Astrocyte (in vitro differentiated cells and primary cell): ENCODE measurements around the gene GPC5. TPM values are rescaled to one million over a fixed set of nuclear protein-coding genes. Genes with fewer than 3 reads are reported as not detected.
A peak's percentile ranks its signal among the peaks of the same experiment; 100 is the strongest.

Experiments
- DNase-seq: peaks from one replicate; pipeline ENCODE4 v3.0.0-alpha.2; 2010; ENCODE audit warnings: low read depth
- FAIRE-seq: peaks from 2 replicates; lab custom pipeline; 2011; peaks lifted over from hg19 to GRCh38; lab: Jason Lieb, UNC
- H2AFZ ChIP-seq: 2 replicates; pipeline ENCODE4 v1.6.0; 2012; ENCODE audit warnings: low read depth, low read length, inconsistent platforms
- H3K27ac ChIP-seq: 2 replicates; pipeline ENCODE4 v1.5.1; 2011; ENCODE audit warnings: low read depth, low read length, inconsistent platforms
- H3K27me3 ChIP-seq: 2 replicates; pipeline ENCODE4 v1.6.0; 2011; ENCODE audit warnings: low read length, inconsistent platforms; ENCODE audit not compliant: insufficient read depth
- H3K36me3 ChIP-seq: 2 replicates; pipeline ENCODE4 v1.5.1; 2011; ENCODE audit warnings: low read length, inconsistent platforms; ENCODE audit not compliant: insufficient read depth
- H3K4me1 ChIP-seq: 2 replicates; pipeline ENCODE4 v1.5.1; 2011; ENCODE audit warnings: low read length, inconsistent platforms; ENCODE audit not compliant: insufficient read depth
- H3K4me2 ChIP-seq: 2 replicates; pipeline ENCODE4 v1.6.0; 2012; ENCODE audit warnings: low read length, inconsistent platforms
- H3K4me3 ChIP-seq: 2 replicates; pipeline ENCODE4 v1.5.1; 2011; ENCODE audit warnings: low read depth, mild to moderate bottlenecking, low read length, inconsistent platforms; ENCODE audit not compliant: insufficient read depth
- H3K79me2 ChIP-seq: 2 replicates; pipeline ENCODE4 v1.6.0; 2012; ENCODE audit warnings: mild to moderate bottlenecking, low read length, inconsistent platforms; ENCODE audit not compliant: insufficient read depth
- H3K9ac ChIP-seq: 2 replicates; pipeline ENCODE4 v1.6.0; 2012; ENCODE audit warnings: mild to moderate bottlenecking, low read length, inconsistent platforms
- H3K9me3 ChIP-seq: 2 replicates; pipeline ENCODE4 v1.5.1; 2012; ENCODE audit warnings: low read depth, mild to moderate bottlenecking, low read length, inconsistent platforms; ENCODE audit not compliant: insufficient read depth
- H4K20me1 ChIP-seq: 2 replicates; pipeline ENCODE4 v1.6.0; 2012; ENCODE audit warnings: low read length, inconsistent platforms; ENCODE audit not compliant: insufficient read depth
- H3K27ac Mint-ChIP-seq: one replicate; pipeline ENCODE4 v1.8.0; 2021; ENCODE audit warnings: mild to moderate bottlenecking, mixed read lengths; ENCODE audit not compliant: unreplicated experiment
- H3K27me3 Mint-ChIP-seq: one replicate; pipeline ENCODE4 v1.8.0; 2021; ENCODE audit warnings: low read depth, mixed read lengths; ENCODE audit not compliant: unreplicated experiment
- H3K36me3 Mint-ChIP-seq: one replicate; pipeline ENCODE4 v1.8.0; 2021; ENCODE audit warnings: low read depth, mixed read lengths; ENCODE audit not compliant: unreplicated experiment
- H3K4me1 Mint-ChIP-seq: one replicate; pipeline ENCODE4 v1.8.0; 2021; ENCODE audit warnings: low read depth, mixed read lengths; ENCODE audit not compliant: unreplicated experiment
- H3K4me3 Mint-ChIP-seq: one replicate; pipeline ENCODE4 v1.8.0; 2021; ENCODE audit warnings: mild to moderate bottlenecking, moderate library complexity, mixed read lengths; ENCODE audit not compliant: unreplicated experiment
- H3K9me3 Mint-ChIP-seq: one replicate; pipeline ENCODE4 v1.8.0; 2021; ENCODE audit warnings: mild to moderate bottlenecking, mixed read lengths; ENCODE audit not compliant: unreplicated experiment
- EZH2 ChIP-seq: IDR thresholded peaks from 2 replicates; pipeline ENCODE4 v1.6.1; 2012; ENCODE audit warnings: mild to moderate bottlenecking, low read length, inconsistent platforms; ENCODE audit not compliant: insufficient read depth
- total RNA-seq: library from RNA; stranded (reverse); gene quantifications from 2 replicates; pipeline ENCODE4 v1.2.1, GENCODE V29; 2021
- TF ChIP-seq, protein P1 (sequence below): IDR thresholded peaks from 2 replicates; pipeline ENCODE4 v1.5.1; 2011; ENCODE audit warnings: low read depth, mild to moderate bottlenecking, inconsistent platforms, low read length, moderate library complexity; ENCODE audit not compliant: insufficient read depth

Gene GPC5
- total RNA-seq, 1 donor from 2014 or later = 1.1 TPM

GRCh38 chr13:92578358-92578757 is 1179.9 kb downstream of the GPC5 start:
- no peaks in the 10 kb centered on the region for H3K27me3 ChIP-seq
- FAIRE-seq (no peak), DNase-seq (no peak)
- H3K27ac Mint-ChIP-seq = no peak overlapping the region
- H3K36me3 Mint-ChIP-seq = peaks cover 1% of the 10 kb centered on the region
- no peak for TF ChIP-seq EZH2
- TF ChIP-seq, protein P1, sequence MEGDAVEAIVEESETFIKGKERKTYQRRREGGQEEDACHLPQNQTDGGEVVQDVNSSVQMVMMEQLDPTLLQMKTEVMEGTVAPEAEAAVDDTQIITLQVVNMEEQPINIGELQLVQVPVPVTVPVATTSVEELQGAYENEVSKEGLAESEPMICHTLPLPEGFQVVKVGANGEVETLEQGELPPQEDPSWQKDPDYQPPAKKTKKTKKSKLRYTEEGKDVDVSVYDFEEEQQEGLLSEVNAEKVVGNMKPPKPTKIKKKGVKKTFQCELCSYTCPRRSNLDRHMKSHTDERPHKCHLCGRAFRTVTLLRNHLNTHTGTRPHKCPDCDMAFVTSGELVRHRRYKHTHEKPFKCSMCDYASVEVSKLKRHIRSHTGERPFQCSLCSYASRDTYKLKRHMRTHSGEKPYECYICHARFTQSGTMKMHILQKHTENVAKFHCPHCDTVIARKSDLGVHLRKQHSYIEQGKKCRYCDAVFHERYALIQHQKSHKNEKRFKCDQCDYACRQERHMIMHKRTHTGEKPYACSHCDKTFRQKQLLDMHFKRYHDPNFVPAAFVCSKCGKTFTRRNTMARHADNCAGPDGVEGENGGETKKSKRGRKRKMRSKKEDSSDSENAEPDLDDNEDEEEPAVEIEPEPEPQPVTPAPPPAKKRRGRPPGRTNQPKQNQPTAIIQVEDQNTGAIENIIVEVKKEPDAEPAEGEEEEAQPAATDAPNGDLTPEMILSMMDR = no peak
- H3K4me3 Mint-ChIP-seq = no peak overlapping the region
- H3K4me1 Mint-ChIP-seq = peaks cover 5% of the 10 kb centered on the region
- H3K9me3 Mint-ChIP-seq = peaks cover 9% of the 10 kb centered on the region
- no peaks in the 10 kb centered on the region for H3K27me3 Mint-ChIP-seq
- H3K36me3 ChIP-seq = no peaks in the 10 kb centered on the region
- no peak overlapping the region for H2AFZ ChIP-seq
- H3K79me2 ChIP-seq = no peaks in the 10 kb centered on the region
- H3K27ac ChIP-seq = no peak overlapping the region
- H3K4me2 ChIP-seq = no peak overlapping the region
- H4K20me1 ChIP-seq = no peaks in the 10 kb centered on the region
- H3K9me3 ChIP-seq = no peaks in the 10 kb centered on the region
- no peaks in the 10 kb centered on the region for H3K4me1 ChIP-seq
- H3K9ac ChIP-seq = no peak overlapping the region
- no peak overlapping the region for H3K4me3 ChIP-seq

GRCh38 chr13:92589955-92590354 is 1191.5 kb downstream of the GPC5 start:
- H3K4me1 ChIP-seq = peaks cover 14% of the 10 kb centered on the region
- H3K27me3 ChIP-seq = no peaks in the 10 kb centered on the region
- no peaks in the 10 kb centered on the region for H3K36me3 ChIP-seq
- peaks cover 6% of the 10 kb centered on the region for H3K9me3 Mint-ChIP-seq
- H3K9ac ChIP-seq = peak overlapping the region; percentile 42
- H3K79me2 ChIP-seq = no peaks in the 10 kb centered on the region
- no peaks in the 10 kb centered on the region for H4K20me1 ChIP-seq
- H3K4me3 ChIP-seq = no peak overlapping the region
- H3K4me3 Mint-ChIP-seq = no peak overlapping the region
- H3K36me3 Mint-ChIP-seq = no peaks in the 10 kb centered on the region
- H3K27me3 Mint-ChIP-seq = no peaks in the 10 kb centered on the region
- FAIRE-seq = no peak
- H2AFZ ChIP-seq = peak overlapping the region; percentile 50
- peak overlapping the region; percentile 60 for H3K27ac ChIP-seq
- no peak overlapping the region for H3K27ac Mint-ChIP-seq
- H3K9me3 ChIP-seq = no peaks in the 10 kb centered on the region
- TF ChIP-seq, protein P1 = no peak
- no peak for TF ChIP-seq EZH2
- peaks cover 11% of the 10 kb centered on the region for H3K4me1 Mint-ChIP-seq
- DNase-seq = no peak
- peak overlapping the region; percentile 60 for H3K4me2 ChIP-seq

GRCh38 chr13:92590503-92590908 is 1192.1 kb downstream of the GPC5 start:
- H3K9me3 ChIP-seq = no peaks in the 10 kb centered on the region
- no peak overlapping the region for H2AFZ ChIP-seq
- no peaks in the 10 kb centered on the region for H3K79me2 ChIP-seq
- Mint-ChIP-seq H3K4me3 (no peak overlapping the region), H3K9me3 (peaks cover 6% of the 10 kb centered on the region), H3K36me3 (no peaks in the 10 kb centered on the region), H3K27me3 (no peaks in the 10 kb centered on the region), H3K4me1 (peaks cover 11% of the 10 kb centered on the region), H3K27ac (peak overlapping the region; percentile 87)
- H3K27ac ChIP-seq = peak overlapping the region; percentile 60
- FAIRE-seq (no peak), DNase-seq (peak; percentile 88)
- peak overlapping the region; percentile 60 for H3K4me2 ChIP-seq
- H3K9ac ChIP-seq = peak overlapping the region; percentile 42
- peaks cover 14% of the 10 kb centered on the region for H3K4me1 ChIP-seq
- H3K27me3 ChIP-seq = no peaks in the 10 kb centered on the region
- no peak overlapping the region for H3K4me3 ChIP-seq
- TF ChIP-seq EZH2 = no peak
- TF ChIP-seq, protein P1 = no peak
- no peaks in the 10 kb centered on the region for H3K36me3 ChIP-seq
- no peaks in the 10 kb centered on the region for H4K20me1 ChIP-seq
